WTC11 (cell line): Measurements from ENCODE around the gene SPRR2G. TPM values are rescaled to one million over a fixed set of nuclear protein-coding genes. Genes with fewer than 3 reads are reported as not detected.

Source experiments
- ATAC-seq: fragments of 200-7000 bp; cut with Tn5 transposase; 2 replicates; pipeline ENCODE4 v1.10.0; 2021; ENCODE audit warnings: mild to moderate bottlenecking, moderate library complexity
- CTCF ChIA-PET: fragments of 300-600 bp; sonication (Branson Sonifier 250); formaldehyde crosslinking; loops from one replicate; lab custom pipeline; 2021; ENCODE audit warnings: antibody characterized with exemption; lab: Charles Lee
- POLR2A ChIA-PET: fragments of 350-600 bp; sonication (Branson Sonifier 250); formaldehyde crosslinking; loops from one replicate; lab custom pipeline; 2021; ENCODE audit warnings: antibody characterized with exemption; lab: Charles Lee
- DNase-seq: peaks from one replicate; pipeline ENCODE4 v3.0.0; 2021; ENCODE audit warnings: low spot score
- H3K27ac Mint-ChIP-seq: 2 replicates; pipeline ENCODE4 v1.8.0; 2021; ENCODE audit warnings: mixed read lengths
- H3K27me3 Mint-ChIP-seq: 2 replicates; pipeline ENCODE4 v1.8.0; 2021; ENCODE audit warnings: low read depth, mild to moderate bottlenecking, moderate library complexity, mixed read lengths
- H3K36me3 Mint-ChIP-seq: 2 replicates; pipeline ENCODE4 v1.8.0; 2021; ENCODE audit warnings: mixed read lengths
- H3K4me1 Mint-ChIP-seq: 2 replicates; pipeline ENCODE4 v1.8.0; 2022; ENCODE audit warnings: mixed read lengths
- H3K4me3 Mint-ChIP-seq: 2 replicates; pipeline ENCODE4 v1.8.0; 2021; ENCODE audit warnings: mild to moderate bottlenecking, moderate library complexity, mixed read lengths
- H3K9me3 Mint-ChIP-seq: 2 replicates; pipeline ENCODE4 v1.8.0; 2021; ENCODE audit warnings: mixed read lengths
- ATF1 ChIP-seq: sonication (generic); formaldehyde crosslinking; IDR thresholded peaks from 2 replicates; pipeline ENCODE4 v1.8.1; 2023; ENCODE audit warnings: mild to moderate bottlenecking, moderate library complexity, missing genetic modification reagents
- ELF4 ChIP-seq: sonication (generic); formaldehyde crosslinking; IDR thresholded peaks from 2 replicates; pipeline ENCODE4 v1.8.1; 2022; ENCODE audit warnings: low read depth, mild to moderate bottlenecking, moderate library complexity, missing genetic modification reagents
- ESRRA ChIP-seq: sonication (generic); formaldehyde crosslinking; IDR thresholded peaks from 2 replicates; pipeline ENCODE4 v1.8.1; 2022; ENCODE audit warnings: mild to moderate bottlenecking, missing genetic modification reagents, borderline replicate concordance
- ETV6 ChIP-seq: sonication (generic); formaldehyde crosslinking; IDR thresholded peaks from 2 replicates; pipeline ENCODE4 v1.8.1; 2022; ENCODE audit warnings: mild to moderate bottlenecking, missing genetic modification reagents
- FOXJ3 ChIP-seq: sonication (generic); formaldehyde crosslinking; IDR thresholded peaks from 2 replicates; pipeline ENCODE4 v1.9.0; 2021; ENCODE audit warnings: missing genetic modification reagents, mild to moderate bottlenecking, borderline replicate concordance
- IRF2 ChIP-seq: sonication (generic); formaldehyde crosslinking; IDR thresholded peaks from 2 replicates; pipeline ENCODE4 v1.8.0; 2022; ENCODE audit warnings: low read depth, missing genetic modification reagents, borderline replicate concordance
- NFATC4 ChIP-seq: fragments of 250-450 bp; sonication (Bioruptor Pico); IDR thresholded peaks from 2 replicates; pipeline ENCODE4 v1.9.0; 2021; ENCODE audit warnings: mild to moderate bottlenecking
- OVOL2 ChIP-seq: fragments of 250-450 bp; sonication (Bioruptor Pico); IDR thresholded peaks from 2 replicates; pipeline ENCODE4 v1.9.0; 2021; ENCODE audit warnings: mild to moderate bottlenecking, borderline replicate concordance
- RELA ChIP-seq: sonication (generic); formaldehyde crosslinking; IDR thresholded peaks from 2 replicates; pipeline ENCODE4 v1.8.1; 2022; ENCODE audit warnings: missing genetic modification reagents, mild to moderate bottlenecking, borderline replicate concordance
- STAT6 ChIP-seq: sonication (generic); formaldehyde crosslinking; conservative IDR thresholded peaks from 2 replicates; pipeline ENCODE4 v1.8.1; 2023; ENCODE audit warnings: mild to moderate bottlenecking, low read depth, missing genetic modification reagents, moderate library complexity
- ZMAT4 ChIP-seq: fragments of 250-450 bp; sonication (Bioruptor Pico); IDR thresholded peaks from 2 replicates; pipeline ENCODE4 v1.9.0; 2021; ENCODE audit warnings: mild to moderate bottlenecking
- ZNF121 ChIP-seq: sonication (generic); formaldehyde crosslinking; IDR thresholded peaks from 2 replicates; pipeline ENCODE4 v1.8.0; 2023; ENCODE audit warnings: missing genetic modification reagents
- ZNF138 ChIP-seq: sonication (generic); formaldehyde crosslinking; conservative IDR thresholded peaks from 2 replicates; pipeline ENCODE4 v1.8.1; 2022; ENCODE audit warnings: mild to moderate bottlenecking, moderate library complexity, missing genetic modification reagents
- ZNF232 ChIP-seq: sonication (generic); formaldehyde crosslinking; IDR thresholded peaks from 2 replicates; pipeline ENCODE4 v1.8.0; 2022; ENCODE audit warnings: mild to moderate bottlenecking, missing genetic modification reagents
- ZNF263 ChIP-seq: sonication (generic); formaldehyde crosslinking; IDR thresholded peaks from 2 replicates; pipeline ENCODE4 v1.8.1; 2022; ENCODE audit warnings: low read depth, mild to moderate bottlenecking, moderate library complexity, missing genetic modification reagents
- ZNF532 ChIP-seq: fragments of 250-450 bp; sonication (Bioruptor Pico); IDR thresholded peaks from 2 replicates; pipeline ENCODE4 v1.9.0; 2021; ENCODE audit warnings: mild to moderate bottlenecking, borderline replicate concordance
- ZNF671 ChIP-seq: fragments of 250-450 bp; sonication (Bioruptor Pico); IDR thresholded peaks from 2 replicates; pipeline ENCODE4 v1.8.0; 2021; ENCODE audit warnings: mild to moderate bottlenecking
- total RNA-seq: library from RNA; stranded (reverse); gene quantifications from 3 replicates; pipeline ENCODE4 v1.2.3, GENCODE V29; 2021
- TF ChIP-seq, protein P1 (sequence below): sonication (generic); formaldehyde crosslinking; IDR thresholded peaks from 2 replicates; pipeline ENCODE4 v1.8.0; 2022; ENCODE audit warnings: mild to moderate bottlenecking, missing genetic modification reagents
- TF ChIP-seq, protein P2 (sequence below): sonication (generic); formaldehyde crosslinking; IDR thresholded peaks from 2 replicates; pipeline ENCODE4 v1.8.0; 2022; ENCODE audit warnings: missing genetic modification reagents

SPRR2G gene
- total RNA-seq, 1 experiment from 2014 or later, result not detected

GRCh38 chr1:153180556-153180955 lies 29.9 kb upstream of the SPRR2G start (continued):
- TF ChIP-seq FOXJ3 (CRISPR knock-in tag), result no peak
- TF ChIP-seq ZNF232, result no peak

GRCh38 chr1:153178922-153179321 lies 28.2 kb upstream of the SPRR2G start:
- Mint-ChIP-seq H3K4me3 (no peak overlapping the region), H3K36me3 (no peaks in the 10 kb centered on the region), H3K27ac (no peak overlapping the region), H3K4me1 (no peaks in the 10 kb centered on the region), H3K27me3 (peaks cover 4% of the 10 kb centered on the region), H3K9me3 (peaks cover 6% of the 10 kb centered on the region; the same call in 1 of the 2 replicates)
- ChIA-PET CTCF (no interaction called here), POLR2A (no interaction called here)
- DNase-seq (no peak), ATAC-seq (no peak)
- TF ChIP-seq STAT6 (CRISPR knock-in tag) (no peak), ETV6 (no peak), ZNF138 (CRISPR knock-in tag) (no peak)
- TF ChIP-seq, protein P1, sequence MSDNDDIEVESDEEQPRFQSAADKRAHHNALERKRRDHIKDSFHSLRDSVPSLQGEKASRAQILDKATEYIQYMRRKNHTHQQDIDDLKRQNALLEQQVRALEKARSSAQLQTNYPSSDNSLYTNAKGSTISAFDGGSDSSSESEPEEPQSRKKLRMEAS (CRISPR knock-in tag), result no peak

DNA sequence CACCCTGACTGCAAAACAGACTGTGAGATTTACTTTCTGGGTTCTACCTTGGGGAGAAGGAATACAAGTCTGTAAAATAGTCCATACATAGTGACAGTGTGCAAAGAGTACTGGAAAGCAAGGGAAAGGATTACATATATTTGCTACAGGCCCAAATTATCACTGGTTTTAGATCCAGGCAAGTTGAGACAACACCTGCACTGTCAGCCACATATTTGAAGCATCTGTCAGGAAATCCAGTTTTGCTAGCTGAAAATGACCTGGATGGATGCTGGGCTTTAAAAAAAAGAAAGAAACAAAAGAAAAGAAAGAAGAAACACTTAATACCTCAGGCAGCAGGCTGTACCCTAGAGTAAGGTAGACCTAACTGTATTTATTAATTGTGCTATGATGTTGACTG lies 23.9 kb upstream of the SPRR2G start:
- Mint-ChIP-seq H3K27me3 (peaks cover 6% of the 10 kb centered on the region), H3K4me1 (no peaks in the 10 kb centered on the region), H3K9me3 (peaks cover 17% of the 10 kb centered on the region), H3K27ac (no peak overlapping the region), H3K4me3 (no peak overlapping the region), H3K36me3 (no peaks in the 10 kb centered on the region)
- DNase-seq, result no peak
- ChIA-PET CTCF (no interaction called here), POLR2A (no interaction called here)
- TF ChIP-seq ESRRA (no peak), ZNF532 (no peak), OVOL2 (no peak), RELA (CRISPR knock-in tag) (no peak), ATF1 (no peak), ZNF121 (CRISPR knock-in tag) (no peak), IRF2 (CRISPR knock-in tag) (no peak), NFATC4 (CRISPR knock-in tag) (no peak), ELF4 (CRISPR knock-in tag) (no peak), ZNF671 (CRISPR knock-in tag) (no peak), ZMAT4 (CRISPR knock-in tag) (no peak), ZNF263 (CRISPR knock-in tag) (no peak)
- TF ChIP-seq, protein P2, sequence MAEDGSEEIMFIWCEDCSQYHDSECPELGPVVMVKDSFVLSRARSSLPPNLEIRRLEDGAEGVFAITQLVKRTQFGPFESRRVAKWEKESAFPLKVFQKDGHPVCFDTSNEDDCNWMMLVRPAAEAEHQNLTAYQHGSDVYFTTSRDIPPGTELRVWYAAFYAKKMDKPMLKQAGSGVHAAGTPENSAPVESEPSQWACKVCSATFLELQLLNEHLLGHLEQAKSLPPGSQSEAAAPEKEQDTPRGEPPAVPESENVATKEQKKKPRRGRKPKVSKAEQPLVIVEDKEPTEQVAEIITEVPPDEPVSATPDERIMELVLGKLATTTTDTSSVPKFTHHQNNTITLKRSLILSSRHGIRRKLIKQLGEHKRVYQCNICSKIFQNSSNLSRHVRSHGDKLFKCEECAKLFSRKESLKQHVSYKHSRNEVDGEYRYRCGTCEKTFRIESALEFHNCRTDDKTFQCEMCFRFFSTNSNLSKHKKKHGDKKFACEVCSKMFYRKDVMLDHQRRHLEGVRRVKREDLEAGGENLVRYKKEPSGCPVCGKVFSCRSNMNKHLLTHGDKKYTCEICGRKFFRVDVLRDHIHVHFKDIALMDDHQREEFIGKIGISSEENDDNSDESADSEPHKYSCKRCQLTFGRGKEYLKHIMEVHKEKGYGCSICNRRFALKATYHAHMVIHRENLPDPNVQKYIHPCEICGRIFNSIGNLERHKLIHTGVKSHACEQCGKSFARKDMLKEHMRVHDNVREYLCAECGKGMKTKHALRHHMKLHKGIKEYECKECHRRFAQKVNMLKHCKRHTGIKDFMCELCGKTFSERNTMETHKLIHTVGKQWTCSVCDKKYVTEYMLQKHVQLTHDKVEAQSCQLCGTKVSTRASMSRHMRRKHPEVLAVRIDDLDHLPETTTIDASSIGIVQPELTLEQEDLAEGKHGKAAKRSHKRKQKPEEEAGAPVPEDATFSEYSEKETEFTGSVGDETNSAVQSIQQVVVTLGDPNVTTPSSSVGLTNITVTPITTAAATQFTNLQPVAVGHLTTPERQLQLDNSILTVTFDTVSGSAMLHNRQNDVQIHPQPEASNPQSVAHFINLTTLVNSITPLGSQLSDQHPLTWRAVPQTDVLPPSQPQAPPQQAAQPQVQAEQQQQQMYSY (CRISPR knock-in tag), result no peak
- ATAC-seq, result no peak
